Measurements from ENCODE around the gene MYLK4. TPM values are rescaled to one million over a fixed set of nuclear protein-coding genes. Genes with fewer than 3 reads are reported as not detected.

The MYLK4 gene
- polyA plus RNA-seq, 1 donor from 2014 or later = 0.08 TPM

DNA sequence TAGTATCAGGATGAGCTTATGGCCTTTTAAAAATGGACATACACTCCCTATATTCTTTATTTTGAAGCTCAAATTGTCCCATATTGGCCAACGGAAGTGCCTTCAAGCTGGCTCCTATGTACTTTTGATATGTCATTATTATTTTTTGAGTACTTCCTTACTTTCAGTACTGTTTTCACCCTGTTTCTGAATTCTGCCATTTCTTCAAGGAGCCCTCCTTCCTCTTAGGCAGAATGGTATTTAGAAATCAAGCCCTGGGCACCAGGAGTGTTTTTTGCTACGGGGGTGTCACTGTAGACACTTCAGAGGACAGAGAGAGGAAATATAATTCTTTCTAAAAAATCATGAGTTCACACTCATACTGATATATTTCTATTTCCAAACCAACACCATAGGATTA, 5.5 kb upstream of the MYLK4 start:
- Mint-ChIP-seq H3K36me3 (no peaks in the 10 kb centered on the region), H3K27me3 (peaks cover 15% of the 10 kb centered on the region), H3K4me3 (no peak overlapping the region), H3K27ac (no peak overlapping the region), H3K4me1 (peaks cover 3 to 13% (median 4%) of the 10 kb centered on the region in 3 donors), H3K9me3 (no peaks in the 10 kb centered on the region)

DNA sequence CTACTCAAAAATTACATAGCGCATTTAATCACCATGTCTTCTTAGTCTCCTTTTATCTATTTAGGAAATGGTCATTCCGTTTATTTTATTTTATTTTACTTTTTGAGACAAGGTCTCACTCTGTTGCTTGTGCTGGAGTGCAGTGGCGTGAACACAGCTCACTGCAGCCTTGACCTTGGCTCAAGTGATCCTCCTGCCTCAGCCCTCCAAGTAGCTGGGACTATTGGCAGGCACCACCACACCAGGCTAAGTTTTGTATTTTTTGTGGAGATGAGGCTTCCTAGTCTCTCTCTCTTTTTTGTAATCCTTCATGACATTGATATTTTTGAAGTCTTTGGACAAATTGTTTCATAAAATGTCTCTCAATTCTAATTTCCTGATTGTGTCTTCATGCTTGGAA, 4.7 kb upstream of the MYLK4 start:
- H3K36me3 Mint-ChIP-seq = no peaks in the 10 kb centered on the region
- peaks cover 18% of the 10 kb centered on the region for H3K27me3 Mint-ChIP-seq
- no peak overlapping the region for H3K27ac Mint-ChIP-seq
- no peak overlapping the region for H3K4me3 Mint-ChIP-seq
- H3K9me3 Mint-ChIP-seq = no peaks in the 10 kb centered on the region
- peaks cover 3 to 13% (median 4%) of the 10 kb centered on the region in 3 donors for H3K4me1 Mint-ChIP-seq

DNA sequence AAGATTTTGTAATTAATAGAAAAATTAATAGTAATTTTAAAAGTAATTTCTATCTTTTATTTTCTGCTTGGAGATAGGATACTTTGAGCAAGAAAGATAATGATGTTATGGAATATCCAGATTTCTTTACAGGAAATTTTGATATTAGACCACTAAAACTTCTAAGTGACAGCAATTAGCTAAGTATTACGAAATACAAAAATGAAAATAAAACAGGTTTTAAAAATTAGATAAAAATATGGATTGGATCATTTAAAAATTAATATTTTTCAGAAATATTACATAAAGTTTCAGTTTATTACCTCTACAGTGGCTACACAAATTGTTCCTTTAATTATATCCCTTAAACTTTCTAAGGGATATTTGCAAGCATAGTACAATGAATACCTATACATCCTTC, 4.2 kb upstream of the MYLK4 start:
- Mint-ChIP-seq H3K9me3 (no peaks in the 10 kb centered on the region), H3K4me3 (no peak overlapping the region), H3K27me3 (peaks cover 18% of the 10 kb centered on the region), H3K27ac (no peak overlapping the region), H3K4me1 (peaks cover 3 to 13% (median 5%) of the 10 kb centered on the region in 3 donors), H3K36me3 (no peaks in the 10 kb centered on the region)

DNA sequence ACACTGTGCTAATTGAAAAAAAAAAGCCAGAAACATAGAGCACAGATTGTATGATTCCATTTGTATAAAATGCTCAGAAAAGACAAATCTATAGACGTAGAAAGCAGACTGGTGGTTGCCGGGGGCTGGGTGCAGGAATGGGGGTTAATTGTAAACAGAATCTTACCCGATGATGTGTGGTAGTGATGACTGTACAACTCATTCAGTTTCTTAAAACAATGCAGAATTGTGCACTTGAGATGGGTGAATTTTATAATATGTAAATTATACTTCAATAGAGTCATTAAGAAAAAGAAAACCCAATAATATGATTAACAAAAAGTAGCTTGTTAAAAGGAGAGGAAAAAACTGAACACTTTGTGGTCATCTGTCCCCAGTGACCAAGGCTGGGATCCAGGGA, 3.7 kb upstream of the MYLK4 start:
- H3K4me1 Mint-ChIP-seq = peaks cover 3 to 13% (median 7%) of the 10 kb centered on the region in 3 donors
- peaks cover 18% of the 10 kb centered on the region for H3K27me3 Mint-ChIP-seq
- no peak overlapping the region for H3K4me3 Mint-ChIP-seq
- no peak overlapping the region for H3K27ac Mint-ChIP-seq
- no peaks in the 10 kb centered on the region for H3K36me3 Mint-ChIP-seq
- H3K9me3 Mint-ChIP-seq = no peaks in the 10 kb centered on the region

DNA sequence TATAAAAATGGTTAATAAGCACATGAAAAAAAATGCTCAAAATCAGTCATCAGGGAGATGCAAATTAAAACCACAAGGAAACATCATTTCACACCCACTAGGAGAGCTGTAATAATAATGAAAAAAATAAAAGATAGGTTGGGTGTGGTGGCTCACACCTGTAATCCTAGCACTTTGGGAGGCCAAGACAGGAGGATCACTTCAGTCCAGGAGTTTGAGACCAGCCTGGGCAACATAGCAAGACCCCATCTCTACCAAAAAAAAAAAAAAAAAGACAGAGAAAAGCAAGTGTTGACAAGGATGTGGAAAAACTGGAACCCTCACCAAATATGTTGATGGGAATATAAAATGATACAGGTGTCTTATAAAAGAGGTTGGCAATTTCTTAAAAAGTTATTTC, 3.0 kb upstream of the MYLK4 start:
- Mint-ChIP-seq H3K9me3 (no peaks in the 10 kb centered on the region), H3K36me3 (no peaks in the 10 kb centered on the region), H3K27me3 (peaks cover 18% of the 10 kb centered on the region), H3K4me3 (no peak overlapping the region), H3K27ac (no peak overlapping the region), H3K4me1 (peaks cover 3 to 13% (median 7%) of the 10 kb centered on the region in 3 donors)

DNA sequence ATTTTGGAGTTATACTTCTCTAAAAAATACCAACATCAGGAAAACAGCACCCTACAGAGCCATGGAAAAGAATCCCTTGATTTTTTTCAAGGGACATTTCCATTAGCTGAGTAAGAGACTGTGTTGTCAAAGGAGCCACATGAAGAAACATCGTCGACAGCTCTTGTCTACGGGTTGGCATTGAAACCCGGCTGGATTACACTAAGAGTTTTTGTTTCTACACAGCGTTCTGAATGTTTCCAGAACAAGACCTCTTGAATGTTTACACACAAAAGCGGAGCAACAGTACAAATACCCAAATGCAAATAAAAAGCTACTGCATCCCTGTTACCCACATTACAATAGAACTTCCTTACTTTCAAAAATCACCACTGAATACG, 2.4 kb upstream of the MYLK4 start:
- H3K4me3 Mint-ChIP-seq = no peak overlapping the region
- no peak overlapping the region for H3K27ac Mint-ChIP-seq
- H3K27me3 Mint-ChIP-seq = peaks cover 18% of the 10 kb centered on the region
- H3K4me1 Mint-ChIP-seq = peaks cover 3 to 13% (median 7%) of the 10 kb centered on the region in 3 donors
- H3K9me3 Mint-ChIP-seq = no peaks in the 10 kb centered on the region
- H3K36me3 Mint-ChIP-seq = no peaks in the 10 kb centered on the region

DNA sequence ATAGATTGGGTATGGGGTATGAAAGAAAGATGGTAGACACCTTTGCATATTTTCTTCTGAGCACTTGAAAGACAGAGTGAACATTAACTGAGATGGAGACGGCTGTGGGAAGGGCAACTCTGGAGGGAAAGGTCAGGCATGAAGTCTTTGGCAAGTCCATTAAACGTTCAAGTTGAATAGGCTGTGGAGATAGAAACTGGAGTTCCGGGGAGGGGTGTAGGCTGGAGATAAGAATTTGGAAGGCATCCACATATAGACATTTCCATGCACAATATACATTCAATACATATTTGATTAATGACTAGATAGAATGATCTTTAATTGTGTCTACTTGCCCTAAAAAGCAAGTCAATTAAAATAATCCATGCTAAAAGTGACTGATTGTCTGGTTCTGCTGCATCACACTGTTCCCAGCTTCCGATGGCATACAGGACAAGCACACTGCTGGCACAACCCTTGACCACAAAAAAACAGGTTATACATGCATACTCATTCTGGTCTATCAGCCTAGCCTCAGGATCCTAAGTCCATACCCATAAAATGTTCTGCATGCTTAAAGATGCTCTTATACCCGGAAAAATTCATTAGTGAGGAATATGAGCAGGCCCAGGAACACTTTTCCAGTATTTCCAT, 1.9 kb upstream of the MYLK4 start:
- H3K27ac Mint-ChIP-seq = no peak overlapping the region
- peaks cover 3 to 13% (median 7%) of the 10 kb centered on the region in 3 donors for H3K4me1 Mint-ChIP-seq
- no peak overlapping the region for H3K4me3 Mint-ChIP-seq
- peaks cover 4% of the 10 kb centered on the region for H3K36me3 Mint-ChIP-seq
- H3K27me3 Mint-ChIP-seq = peaks cover 18% of the 10 kb centered on the region
- H3K9me3 Mint-ChIP-seq = no peaks in the 10 kb centered on the region

DNA sequence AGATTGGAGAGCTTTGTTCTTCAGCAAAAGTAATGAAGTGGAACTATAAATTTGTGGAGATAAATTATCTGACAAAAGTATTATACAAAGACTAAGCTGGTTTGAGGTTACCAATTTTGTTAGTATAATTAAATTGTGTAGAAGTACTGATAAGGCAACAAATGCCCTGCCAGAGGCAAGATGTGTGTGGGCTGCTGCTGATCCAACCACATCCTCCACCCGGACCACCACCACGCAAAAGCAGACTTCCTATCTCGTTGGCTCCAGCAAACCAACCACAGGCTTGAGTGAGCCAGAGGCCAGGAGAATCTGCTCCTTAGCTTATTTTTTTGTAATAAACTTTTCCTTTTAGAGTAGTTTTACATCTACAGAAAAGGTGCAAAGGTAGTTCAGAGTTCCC, 1.1 kb upstream of the MYLK4 start:
- no peak overlapping the region for H3K4me3 Mint-ChIP-seq
- peaks cover 18% of the 10 kb centered on the region for H3K27me3 Mint-ChIP-seq
- peaks cover 4% of the 10 kb centered on the region for H3K36me3 Mint-ChIP-seq
- H3K4me1 Mint-ChIP-seq = peaks cover 3 to 13% (median 7%) of the 10 kb centered on the region in 3 donors
- no peak overlapping the region for H3K27ac Mint-ChIP-seq
- H3K9me3 Mint-ChIP-seq = no peaks in the 10 kb centered on the region

DNA sequence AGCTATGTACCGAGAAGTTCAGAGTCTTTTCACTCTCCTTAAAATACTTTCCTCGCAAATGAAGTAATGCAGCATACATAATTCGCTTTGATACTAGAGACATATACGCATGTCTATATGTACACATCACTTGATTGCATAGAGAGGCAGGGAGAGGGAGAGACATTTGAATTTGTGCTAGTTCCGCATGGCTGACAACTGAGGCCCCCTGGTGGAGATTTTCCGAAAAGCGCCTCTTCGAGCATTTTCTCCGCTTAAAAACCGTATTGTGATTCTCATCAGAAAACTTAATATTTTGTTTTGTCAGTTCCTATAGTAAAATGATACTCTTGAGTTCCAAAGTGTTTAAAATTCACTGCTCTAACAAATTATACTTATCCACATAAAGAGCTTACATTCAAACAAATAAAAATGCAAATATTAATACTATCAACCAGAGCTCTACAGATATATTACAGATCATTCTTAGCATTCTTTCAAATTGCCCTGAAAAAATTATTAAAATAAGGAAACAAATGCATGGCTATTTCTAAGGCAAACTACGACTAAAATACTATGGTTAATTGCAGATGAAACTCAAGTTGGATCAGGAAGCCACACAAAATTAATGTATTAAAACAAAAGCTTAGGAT, 637 bp downstream of the MYLK4 start:
- Mint-ChIP-seq H3K9me3 (no peaks in the 10 kb centered on the region), H3K36me3 (peaks cover 4% of the 10 kb centered on the region), H3K27ac (no peak overlapping the region), H3K27me3 (peaks cover 16% of the 10 kb centered on the region), H3K4me1 (peaks cover 3 to 9% (median 6%) of the 10 kb centered on the region in 3 donors), H3K4me3 (no peak overlapping the region)

DNA sequence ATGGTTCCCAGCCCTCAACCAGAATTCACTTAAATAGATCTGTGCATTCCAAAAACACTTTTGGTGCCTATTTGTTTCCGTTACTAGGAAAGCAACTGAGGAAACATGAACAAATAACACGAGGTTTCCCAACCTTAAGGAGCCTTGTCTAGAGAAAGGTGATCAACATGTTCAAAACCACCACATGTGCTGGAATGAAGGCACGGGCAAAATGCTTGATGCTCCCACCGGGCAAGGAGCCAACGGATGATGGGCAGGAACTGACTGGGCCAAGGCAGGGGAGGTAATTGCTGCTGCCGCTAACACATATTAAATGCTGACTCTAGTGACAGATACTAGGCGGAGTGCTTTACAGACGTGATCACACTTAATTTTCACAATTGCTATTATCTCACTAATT, 2.5 kb downstream of the MYLK4 start:
- H3K4me3 Mint-ChIP-seq = no peak overlapping the region
- H3K36me3 Mint-ChIP-seq = peaks cover 4% of the 10 kb centered on the region
- H3K4me1 Mint-ChIP-seq = peaks cover 0 to 3% (median 3%) of the 10 kb centered on the region in 3 donors
- peaks cover 11% of the 10 kb centered on the region for H3K27me3 Mint-ChIP-seq
- H3K9me3 Mint-ChIP-seq = no peaks in the 10 kb centered on the region
- H3K27ac Mint-ChIP-seq = no peak overlapping the region

DNA sequence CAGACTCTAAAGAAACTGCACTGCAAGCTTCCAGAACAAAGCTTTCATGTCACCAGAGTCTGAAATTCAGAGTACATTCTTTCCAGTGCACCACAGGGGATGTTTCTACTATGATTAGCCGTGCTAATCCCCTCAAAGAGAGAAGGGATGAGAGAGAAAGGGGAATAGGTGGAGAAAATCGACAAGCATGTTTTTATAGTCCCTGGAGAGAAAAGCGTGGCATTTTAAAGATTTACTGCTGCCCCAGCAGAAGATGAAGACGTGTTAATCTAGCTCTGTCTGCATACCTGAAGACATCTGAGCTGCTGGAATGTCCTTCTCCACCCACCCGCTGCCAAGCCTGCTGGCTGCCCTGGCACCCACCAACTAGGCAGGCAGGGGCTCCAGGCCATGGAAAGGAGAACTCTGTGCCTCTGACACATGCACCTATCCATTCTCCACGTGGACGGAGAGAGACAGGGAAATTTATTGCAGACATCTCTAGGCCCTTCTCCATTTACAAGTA, 4.1 kb downstream of the MYLK4 start:
- no peaks in the 10 kb centered on the region for H3K9me3 Mint-ChIP-seq
- no peak overlapping the region for H3K27ac Mint-ChIP-seq
- H3K4me3 Mint-ChIP-seq = no peak overlapping the region
- H3K4me1 Mint-ChIP-seq = peaks cover 0 to 3% (median 0%) of the 10 kb centered on the region in 3 donors
- peaks cover 3% of the 10 kb centered on the region for H3K27me3 Mint-ChIP-seq
- peaks cover 4% of the 10 kb centered on the region for H3K36me3 Mint-ChIP-seq

DNA sequence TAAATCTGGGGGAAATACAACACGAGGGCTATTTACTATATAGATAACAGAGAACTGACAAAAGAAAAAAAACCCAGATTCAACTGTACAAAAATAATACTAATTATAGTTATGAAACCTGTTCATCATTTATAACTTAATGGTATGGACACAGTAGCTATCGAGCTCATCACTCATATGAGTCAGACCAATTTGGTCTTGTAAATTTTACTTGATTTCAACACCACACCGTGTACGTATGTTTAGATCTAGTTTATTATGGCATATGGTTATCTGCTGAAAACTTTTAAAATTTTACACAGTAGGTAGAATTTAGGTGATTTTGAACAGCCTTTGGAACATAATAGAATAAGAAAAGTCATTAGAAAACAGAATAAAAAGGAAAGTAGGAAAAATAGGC, 5.5 kb downstream of the MYLK4 start:
- Mint-ChIP-seq H3K27me3 (no peaks in the 10 kb centered on the region), H3K36me3 (peaks cover 4% of the 10 kb centered on the region), H3K9me3 (no peaks in the 10 kb centered on the region), H3K4me1 (peaks cover 0 to 3% (median 0%) of the 10 kb centered on the region in 3 donors), H3K27ac (no peak overlapping the region), H3K4me3 (no peak overlapping the region)

DNA sequence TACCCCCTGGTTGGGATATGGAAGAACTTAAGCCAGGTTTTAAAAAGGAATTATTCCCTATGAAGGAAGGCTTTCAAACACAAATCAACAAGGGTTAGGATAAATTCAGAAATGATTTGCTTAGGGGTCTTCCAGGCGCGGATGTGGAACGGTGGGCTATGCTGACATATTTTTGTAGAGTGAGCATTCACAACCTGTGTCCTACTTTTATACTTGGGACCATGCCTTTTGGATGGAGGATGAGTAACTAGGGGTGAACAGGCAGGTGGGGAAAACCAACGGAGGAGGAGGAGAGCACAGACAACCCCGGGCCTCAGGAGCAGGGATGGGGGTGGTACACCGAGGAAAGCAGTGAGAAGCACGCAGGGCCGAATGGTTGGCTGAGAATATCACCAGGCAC, 5.9 kb downstream of the MYLK4 start:
- H3K36me3 Mint-ChIP-seq = peaks cover 4% of the 10 kb centered on the region
- peaks cover 0 to 1% (median 0%) of the 10 kb centered on the region in 3 donors for H3K4me1 Mint-ChIP-seq
- H3K9me3 Mint-ChIP-seq = no peaks in the 10 kb centered on the region
- no peak overlapping the region for H3K27ac Mint-ChIP-seq
- no peak overlapping the region for H3K4me3 Mint-ChIP-seq
- no peaks in the 10 kb centered on the region for H3K27me3 Mint-ChIP-seq

DNA sequence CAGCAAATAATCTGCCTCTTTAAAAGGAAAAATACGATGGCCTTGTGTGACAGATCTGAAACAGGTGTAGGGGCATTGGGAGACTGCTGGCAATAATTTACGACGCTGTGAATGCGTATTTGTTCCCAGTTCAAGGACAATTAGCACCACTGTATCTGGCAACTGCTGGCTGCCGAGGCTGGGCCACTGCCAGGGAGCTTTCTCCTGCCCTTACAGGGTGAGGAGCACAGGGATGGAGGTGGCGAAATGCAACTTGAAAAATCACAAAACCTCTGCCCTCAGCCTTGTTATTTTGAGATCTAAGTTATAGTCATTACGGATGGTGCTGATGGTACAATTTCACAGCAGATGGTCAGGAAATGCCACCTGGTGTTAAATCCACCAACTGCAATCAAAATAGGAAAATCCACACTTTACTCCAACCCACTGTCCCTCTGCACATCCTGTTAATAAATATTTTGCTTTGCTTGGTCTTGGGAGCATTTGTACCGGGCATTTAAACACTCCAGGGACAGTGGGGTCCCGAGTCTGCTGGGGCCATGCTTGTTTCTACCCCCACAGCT, 6.4 kb downstream of the MYLK4 start:
- no peak overlapping the region for H3K4me3 Mint-ChIP-seq
- H3K9me3 Mint-ChIP-seq = no peaks in the 10 kb centered on the region
- no peaks in the 10 kb centered on the region for H3K27me3 Mint-ChIP-seq
- no peaks in the 10 kb centered on the region for H3K4me1 Mint-ChIP-seq
- peaks cover 4% of the 10 kb centered on the region for H3K36me3 Mint-ChIP-seq
- no peak overlapping the region for H3K27ac Mint-ChIP-seq

DNA sequence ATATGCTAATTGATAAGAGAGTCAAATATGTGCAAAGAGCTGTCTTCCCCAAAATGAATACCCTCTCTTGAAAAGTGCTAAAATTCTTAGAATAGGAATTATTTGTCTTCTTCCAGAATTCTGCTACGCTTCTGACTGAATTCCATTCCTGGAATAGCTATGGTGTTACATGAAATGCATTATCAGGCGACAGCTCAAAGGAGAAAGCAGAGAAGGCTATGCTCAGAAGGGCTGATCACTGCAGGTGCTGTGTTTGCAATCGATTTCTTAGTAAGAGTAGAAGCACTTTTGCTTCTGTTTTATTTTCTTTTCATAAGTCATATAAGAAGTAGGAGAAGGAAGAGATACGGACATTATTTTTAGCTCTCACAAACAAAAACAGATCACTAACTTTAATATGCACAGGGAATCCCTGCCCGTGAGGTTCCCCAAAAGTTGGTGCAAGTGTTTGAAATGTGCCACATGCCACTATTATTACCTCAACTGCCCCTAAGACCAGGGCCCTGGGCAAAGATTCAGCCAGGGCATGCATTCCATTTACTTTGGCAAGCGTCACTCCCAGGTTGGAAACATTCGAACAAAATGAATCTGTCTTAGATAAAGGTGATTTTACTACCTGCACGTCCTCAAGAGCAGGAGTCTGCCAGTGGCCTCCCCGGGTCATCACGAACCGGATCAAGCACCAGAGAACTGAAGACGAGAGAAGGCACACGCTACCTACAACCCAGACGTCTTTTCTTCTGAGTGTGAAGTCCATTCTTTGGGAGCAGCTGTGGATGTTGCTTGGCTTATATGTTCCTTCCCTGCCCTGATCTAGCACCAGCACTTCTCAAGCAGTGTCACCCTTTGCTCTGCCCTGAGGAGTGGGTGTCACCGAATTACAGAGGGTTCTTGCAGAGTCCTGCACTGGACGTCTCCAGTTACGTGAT, 7.2 kb downstream of the MYLK4 start:
- H3K36me3 Mint-ChIP-seq = peaks cover 4% of the 10 kb centered on the region
- H3K27me3 Mint-ChIP-seq = no peaks in the 10 kb centered on the region
- H3K4me3 Mint-ChIP-seq = no peak overlapping the region
- H3K4me1 Mint-ChIP-seq = no peaks in the 10 kb centered on the region
- no peak overlapping the region for H3K27ac Mint-ChIP-seq
- H3K9me3 Mint-ChIP-seq = no peaks in the 10 kb centered on the region

All from IgD-negative memory B cell (primary cell).